ENCODE measurements around the gene NT5DC3.
"Not testable (repeated sequence)": the region's sequence is repeated elsewhere in the genome, so short reads cannot be mapped to it uniquely, and the experiment has no call there.

The NT5DC3 gene

GRCh38 chr12:103855036-103855712 lies 14.1 kb upstream of the NT5DC3 start:
- DNase-seq = no peak

- DNase-seq = no peak
These were observed 13.4 kb upstream of the NT5DC3 start for GRCh38 chr12:103854372-103854973.

- peak; percentile 50 for DNase-seq
These were observed 11.5 kb upstream of the NT5DC3 start for GRCh38 chr12:103852498-103852997.

- no peak for DNase-seq
These were observed 10.1 kb upstream of the NT5DC3 start for GRCh38 chr12:103851127-103851526.

- DNase-seq = no peak
These were observed 9.4 kb upstream of the NT5DC3 start for GRCh38 chr12:103850429-103850828.

GRCh38 chr12:103848917-103849491 lies 8.0 kb upstream of the NT5DC3 start:
- no peak for DNase-seq

- DNase-seq = no peak
These were observed 7.1 kb upstream of the NT5DC3 start for GRCh38 chr12:103848143-103848542.

GRCh38 chr12:103846415-103846814 lies 5.4 kb upstream of the NT5DC3 start:
- DNase-seq = peak; percentile 22

GRCh38 chr12:103844305-103844704 lies 3.3 kb upstream of the NT5DC3 start:
- no peak for DNase-seq

GRCh38 chr12:103841690-103842584 lies 903 bp upstream of the NT5DC3 start:
- peak; percentile 11 for DNase-seq

- DNase-seq = no peak
These were observed 565 bp downstream of the NT5DC3 start for GRCh38 chr12:103840462-103840875.

- DNase-seq = no peak
These were observed 1.2 kb downstream of the NT5DC3 start for GRCh38 chr12:103839609-103840461.

GRCh38 chr12:103839103-103839502 lies 1.9 kb downstream of the NT5DC3 start:
- no peak for DNase-seq

- DNase-seq = no peak
These were observed 2.6 kb downstream of the NT5DC3 start for GRCh38 chr12:103838254-103838914.

GRCh38 chr12:103836345-103836744 lies 4.7 kb downstream of the NT5DC3 start:
- DNase-seq = no peak

- not testable (repeated sequence) for DNase-seq
These were observed 5.2 kb downstream of the NT5DC3 start for GRCh38 chr12:103835747-103836335.

- DNase-seq = no peak
These were observed 6.1 kb downstream of the NT5DC3 start for GRCh38 chr12:103834942-103835341.

GRCh38 chr12:103833891-103834290 lies 7.1 kb downstream of the NT5DC3 start:
- DNase-seq = no peak

GRCh38 chr12:103833095-103833775 lies 7.8 kb downstream of the NT5DC3 start:
- DNase-seq = no peak

Data from NCI-H2171 (cell line).